GF-D8 (cell line): ENCODE data around the gene SYS1.

Experiments used
- DNase-seq: peaks from one replicate; lab custom pipeline; 2025; lab: John Stamatoyannopoulos, UW

SYS1 gene

GRCh38 chr20:45362804-45363610 lies at the start of gene SYS1:
TSS of gene SYS1 (plus strand) at chr20:45363156. CDS start at chr20:45363532, 376 bp downstream.
- peak; percentile 97 for DNase-seq

DNA sequence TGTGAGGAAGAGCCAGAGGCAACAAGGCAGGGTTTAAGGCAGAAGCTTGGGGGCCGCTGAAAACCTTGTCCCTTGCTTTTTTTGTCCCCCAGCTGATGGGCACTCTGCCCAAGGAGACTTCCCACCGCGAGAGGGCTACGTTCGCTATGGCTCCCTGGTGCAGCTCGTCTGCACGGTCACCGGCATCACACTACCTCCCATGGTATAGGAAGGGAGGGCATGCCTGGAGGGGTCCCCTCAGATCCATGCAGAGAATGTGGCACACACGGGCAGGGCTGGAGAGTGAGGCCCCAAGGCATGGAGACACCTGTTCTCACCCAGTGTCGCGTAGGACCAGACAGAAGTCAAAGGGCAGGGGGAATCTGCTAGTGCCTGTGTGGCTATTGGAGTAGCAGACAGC lies 49.0 kb upstream of the SYS1 start:
- no peak for DNase-seq

DNA sequence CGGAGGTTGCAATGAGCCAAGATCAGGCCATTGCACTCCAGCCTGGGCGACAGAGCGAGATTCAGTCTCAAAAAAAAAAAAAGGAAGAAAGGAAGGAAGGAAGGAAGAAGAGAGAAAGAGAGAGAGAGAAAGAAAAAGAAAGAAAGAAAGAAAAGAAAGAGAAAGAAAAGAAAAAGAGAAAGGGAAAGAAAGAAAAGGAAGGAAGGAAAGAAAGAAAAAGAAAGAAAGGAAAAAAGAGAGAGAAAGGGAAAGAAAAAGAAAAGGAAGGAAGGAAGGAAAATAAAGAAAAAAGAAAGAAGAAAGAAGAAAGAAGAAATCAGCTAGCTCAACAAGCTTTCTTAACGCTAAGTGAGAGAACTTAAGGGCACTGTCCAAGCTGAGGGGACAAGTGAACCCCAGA lies 47.3 kb upstream of the SYS1 start:
- no peak for DNase-seq

- DNase-seq: no peak
These were observed 46.5 kb upstream of the SYS1 start for GRCh38 chr20:45316150-45317080.

GRCh38 chr20:45317826-45318225 lies 45.1 kb upstream of the SYS1 start:
- DNase-seq: no peak

DNA sequence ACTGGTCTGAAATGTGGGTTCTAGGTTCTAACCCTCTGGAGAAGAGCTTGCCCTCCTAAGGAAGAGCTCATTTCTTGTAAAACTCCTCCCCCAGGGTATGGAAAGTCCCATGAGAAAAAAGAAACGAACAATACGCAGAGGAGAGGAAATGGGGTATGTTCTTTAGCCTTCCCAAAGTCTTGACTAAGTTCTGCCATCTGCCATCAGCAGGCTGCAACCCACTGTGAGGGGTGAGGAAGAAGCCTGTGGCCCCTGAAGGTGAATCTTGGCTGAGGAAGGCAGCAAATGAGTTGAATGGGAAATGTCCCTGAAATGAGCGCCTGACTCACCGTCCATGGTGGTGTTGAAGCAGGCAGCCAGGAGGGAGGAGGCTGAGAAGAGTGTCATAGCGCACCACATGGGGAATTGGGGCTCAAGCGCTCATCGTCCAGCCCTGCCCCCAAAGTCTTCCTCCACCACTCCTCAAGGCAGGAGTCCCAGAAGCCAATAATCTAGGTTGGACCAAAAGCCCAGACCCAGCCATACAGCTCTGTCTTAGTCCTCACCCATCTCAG lies 44.5 kb upstream of the SYS1 start:
- DNase-seq: no peak

DNA sequence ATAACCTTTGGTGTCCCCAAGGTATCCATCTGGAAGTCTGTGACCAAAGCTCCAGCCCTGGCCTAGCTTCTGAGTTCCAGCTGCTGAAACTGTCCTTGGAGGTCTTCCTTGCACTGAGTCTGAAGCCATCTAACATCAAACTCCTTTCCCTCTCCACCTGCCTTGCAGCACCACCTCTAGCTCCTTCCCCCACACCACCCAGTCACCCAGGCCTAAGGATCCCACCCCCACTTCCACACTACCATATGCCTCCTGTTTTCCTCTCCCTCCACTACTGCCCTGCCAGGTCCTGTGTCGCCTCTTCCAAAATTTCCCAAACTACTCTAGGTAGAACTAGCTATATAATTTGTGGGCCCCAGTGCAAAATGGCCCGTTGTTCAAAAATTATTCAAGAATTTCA lies 44.0 kb upstream of the SYS1 start:
- no peak for DNase-seq

DNA sequence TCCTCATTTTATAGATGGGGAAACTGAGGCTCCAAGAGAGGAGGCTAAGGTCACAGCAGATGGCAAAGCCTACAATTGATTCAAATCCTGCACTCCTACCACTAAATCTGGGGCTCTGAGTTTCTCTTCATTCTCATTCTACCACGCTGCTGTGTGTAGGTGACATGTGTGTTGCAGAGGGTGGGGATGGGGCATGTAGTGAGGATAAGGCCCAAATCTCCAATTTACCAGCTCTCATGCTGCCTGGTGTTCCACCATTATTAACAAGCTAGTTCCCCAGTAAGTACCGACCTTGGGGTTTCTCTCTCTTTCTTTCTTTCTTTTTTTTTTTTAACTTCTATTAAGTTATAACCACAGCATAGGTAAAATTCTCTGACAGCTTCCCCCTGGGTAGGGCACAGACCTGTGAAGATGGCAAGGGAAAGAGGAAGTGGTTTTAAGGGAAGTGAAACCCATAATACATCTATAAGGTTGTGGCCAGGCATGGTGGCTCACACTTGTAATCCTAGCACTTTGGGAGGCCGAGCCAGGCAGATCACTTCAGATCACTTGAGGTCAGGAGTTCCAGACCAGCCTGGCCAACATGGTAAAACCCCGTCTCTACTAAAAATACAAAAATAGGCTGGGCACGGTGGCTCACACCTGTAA lies 41.9 kb upstream of the SYS1 start:
- DNase-seq: peak; percentile 61

DNA sequence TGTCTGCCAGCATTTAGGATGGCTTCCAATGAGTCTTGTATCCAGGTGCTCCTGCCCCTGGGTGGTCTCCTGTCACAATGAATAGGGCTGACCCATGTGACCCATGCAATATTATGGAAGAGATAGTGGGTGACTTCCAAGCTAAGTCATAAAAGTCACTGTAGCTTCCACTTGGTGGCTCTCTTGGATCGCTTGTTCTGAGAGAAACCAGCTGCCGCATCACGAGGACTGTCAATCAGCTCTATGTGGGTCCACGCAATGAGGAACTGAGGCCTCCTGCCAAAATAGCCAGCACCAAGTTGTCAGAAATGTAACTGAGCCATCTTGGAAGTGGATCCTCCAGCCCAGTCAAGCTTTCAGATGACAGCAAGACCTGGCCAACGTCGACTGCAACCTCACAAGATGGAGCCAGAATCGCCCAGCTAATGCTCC lies 40.0 kb upstream of the SYS1 start:
- DNase-seq: peak; percentile 57

GRCh38 chr20:45323731-45324130 lies 39.2 kb upstream of the SYS1 start:
- DNase-seq: no peak

DNA sequence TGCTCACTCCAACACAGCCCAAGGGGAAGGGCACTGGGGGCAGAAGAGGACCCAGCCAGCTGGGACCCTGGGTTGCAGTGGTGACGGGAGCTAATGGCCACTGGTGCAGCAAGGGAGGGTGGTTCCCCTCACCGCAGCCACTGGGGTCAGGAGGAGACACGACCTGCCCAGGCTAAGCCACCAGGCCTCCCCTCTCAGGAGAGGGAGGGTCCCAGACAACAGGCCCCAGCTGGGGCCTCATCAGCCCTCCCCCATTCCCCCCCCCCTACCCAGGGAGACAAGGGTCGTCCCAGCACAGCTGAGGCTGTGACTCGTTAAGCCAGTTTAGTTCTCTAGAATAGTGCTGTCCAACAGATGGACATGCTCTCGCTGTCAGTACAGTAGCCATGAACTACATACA lies 37.6 kb upstream of the SYS1 start:
- DNase-seq: no peak

DNA sequence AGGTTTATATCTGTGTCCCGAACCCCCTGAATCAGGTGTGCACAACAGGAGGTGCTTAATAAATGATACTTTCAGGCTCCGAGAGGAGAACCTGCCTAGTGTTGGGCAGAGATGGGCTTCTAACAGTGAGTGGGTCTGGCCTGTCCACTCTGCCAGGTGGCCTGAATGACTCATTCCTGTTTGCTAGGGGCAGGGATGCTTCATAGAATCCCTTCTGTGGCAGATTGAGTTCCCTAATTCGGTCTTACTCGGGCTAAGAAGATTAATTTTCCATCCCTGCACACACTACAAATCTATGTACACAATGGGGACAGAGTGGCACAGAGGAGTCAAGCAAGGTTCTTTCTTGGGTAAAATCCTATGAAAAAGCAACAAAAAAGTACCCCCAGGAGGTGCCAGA lies 34.5 kb upstream of the SYS1 start:
- DNase-seq: no peak

- no peak for DNase-seq
These were observed 33.2 kb upstream of the SYS1 start for GRCh38 chr20:45329497-45330319.

- no peak for DNase-seq
These were observed 32.5 kb upstream of the SYS1 start for GRCh38 chr20:45330476-45330875.

DNA sequence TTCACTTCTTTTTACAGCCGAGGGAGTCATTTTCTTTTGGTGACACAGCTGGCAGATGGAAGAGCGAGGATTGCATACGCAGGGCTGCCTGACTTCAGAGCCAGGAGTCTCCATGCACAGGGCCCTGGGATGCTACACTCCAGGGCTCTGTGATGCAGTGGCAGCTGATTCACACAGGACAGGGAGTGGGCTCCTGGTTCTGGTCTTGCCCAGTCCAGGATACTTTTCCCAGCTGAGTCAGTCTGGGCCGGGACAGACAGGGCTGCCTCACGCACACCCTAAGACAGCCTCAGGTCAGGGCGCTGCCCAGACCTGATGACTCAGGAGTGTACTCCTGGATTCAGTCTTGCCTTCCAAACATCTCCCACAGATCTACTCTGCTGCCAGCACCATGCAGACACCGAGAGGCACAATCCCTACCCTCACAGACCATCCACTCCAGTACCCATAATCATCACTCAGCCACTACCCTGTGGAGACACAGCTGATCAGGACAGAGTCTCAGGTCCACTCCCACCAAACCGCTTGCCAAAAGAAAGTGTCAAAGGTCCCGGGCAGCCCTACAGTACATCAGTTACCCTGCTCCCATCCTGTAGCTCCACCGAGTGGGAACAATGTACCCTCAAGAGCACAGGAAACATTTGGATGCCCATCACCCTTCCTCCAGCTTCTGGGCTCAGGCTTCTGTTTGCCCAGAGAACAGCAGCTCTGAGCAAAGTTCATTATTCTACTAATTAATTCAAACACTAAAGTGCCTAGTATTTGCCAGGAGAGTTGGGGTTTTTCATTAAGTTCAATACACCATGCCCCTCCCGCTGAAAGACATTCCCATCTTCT lies 26.2 kb upstream of the SYS1 start:
- DNase-seq: no peak

GRCh38 chr20:45337367-45338120 lies 25.4 kb upstream of the SYS1 start:
- DNase-seq: no peak

- no peak for DNase-seq
These were observed 24.6 kb upstream of the SYS1 start for GRCh38 chr20:45338121-45339030.

DNA sequence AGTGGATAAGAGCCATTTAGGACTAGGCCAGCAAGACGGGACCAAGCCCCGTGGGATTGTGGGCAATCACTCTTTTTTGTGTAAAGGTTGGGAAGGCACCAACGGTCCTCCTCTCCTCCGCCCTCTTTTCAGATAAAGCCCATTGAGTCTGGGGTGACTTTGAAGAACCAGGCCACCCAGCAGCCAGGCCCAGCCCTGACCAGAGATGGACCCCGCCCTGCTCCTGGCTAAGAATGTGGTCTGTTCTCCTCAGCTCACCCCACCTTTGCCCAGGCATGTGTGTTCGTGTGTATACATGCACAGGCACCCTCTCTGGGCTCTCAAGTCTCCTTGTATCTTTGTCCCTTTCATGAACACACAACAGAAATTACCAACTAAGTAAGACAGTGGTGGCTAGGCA lies 23.9 kb upstream of the SYS1 start:
- no peak for DNase-seq

GRCh38 chr20:45339799-45340198 lies 23.2 kb upstream of the SYS1 start:
- no peak for DNase-seq
